IPS-20b (cell line): ENCODE data around the gene RHBDL2.
A peak's percentile ranks its signal among the peaks of the same experiment; 100 is the strongest.
"Not testable (repeated sequence)": the region's sequence is repeated elsewhere in the genome, so short reads cannot be mapped to it uniquely, and the experiment has no call there.

Experiments used
- H3K27ac ChIP-seq: one replicate; pipeline ENCODE4 v1.5.1; 2013; ENCODE audit warnings: low read length
- H3K27me3 ChIP-seq: 2 replicates; pipeline ENCODE4 v1.6.1; 2013; ENCODE audit warnings: mild to moderate bottlenecking, low read length, inconsistent platforms; ENCODE audit not compliant: insufficient read depth
- H3K36me3 ChIP-seq: 2 replicates; pipeline ENCODE4 v1.6.1; 2013; ENCODE audit warnings: low read depth, mild to moderate bottlenecking, inconsistent platforms, low read length, moderate library complexity; ENCODE audit not compliant: insufficient read depth
- H3K4me1 ChIP-seq: 2 replicates; pipeline ENCODE4 v1.6.1; 2013; ENCODE audit warnings: mild to moderate bottlenecking, control low read depth, inconsistent platforms, low read length, moderate library complexity; ENCODE audit not compliant: insufficient read depth
- H3K4me3 ChIP-seq: 2 replicates; pipeline ENCODE4 v1.5.1; 2013; ENCODE audit warnings: mild to moderate bottlenecking, low read length, inconsistent platforms
- H3K9ac ChIP-seq: 2 replicates; pipeline ENCODE4 v1.6.1; 2013; ENCODE audit warnings: low read depth, mild to moderate bottlenecking, inconsistent platforms, low read length, moderate library complexity
- H3K9me3 ChIP-seq: 2 replicates; pipeline ENCODE4 v1.6.1; 2013; ENCODE audit warnings: mild to moderate bottlenecking, low read depth, low read length, inconsistent platforms; ENCODE audit not compliant: insufficient read depth

RHBDL2 gene, protein sequence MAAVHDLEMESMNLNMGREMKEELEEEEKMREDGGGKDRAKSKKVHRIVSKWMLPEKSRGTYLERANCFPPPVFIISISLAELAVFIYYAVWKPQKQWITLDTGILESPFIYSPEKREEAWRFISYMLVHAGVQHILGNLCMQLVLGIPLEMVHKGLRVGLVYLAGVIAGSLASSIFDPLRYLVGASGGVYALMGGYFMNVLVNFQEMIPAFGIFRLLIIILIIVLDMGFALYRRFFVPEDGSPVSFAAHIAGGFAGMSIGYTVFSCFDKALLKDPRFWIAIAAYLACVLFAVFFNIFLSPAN

DNA sequence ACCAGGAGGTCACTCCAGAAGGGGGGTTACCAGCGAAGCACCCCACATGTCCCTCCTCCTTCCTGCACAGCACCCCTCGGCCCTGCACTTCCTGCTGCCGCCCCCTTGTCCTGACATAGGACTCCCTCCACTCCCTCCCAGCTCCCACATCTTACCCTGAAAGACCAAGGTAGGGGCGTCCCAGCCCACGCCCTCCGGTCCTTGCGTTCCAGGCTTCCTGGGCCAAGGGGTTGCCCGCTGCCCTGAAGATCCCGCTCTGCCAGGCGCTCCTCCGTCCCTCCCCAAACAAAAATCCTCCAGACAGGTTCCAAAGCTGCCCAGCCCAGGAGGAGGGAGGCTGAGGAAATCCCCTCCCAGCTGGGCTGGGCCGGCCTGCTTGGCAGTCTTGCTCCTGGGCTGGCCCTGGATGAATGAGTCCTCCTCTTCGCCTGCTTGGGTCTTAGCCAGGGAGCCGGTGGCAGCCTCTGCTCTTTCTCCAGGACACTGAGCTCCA is at the start of gene RHBDL2:
TSS of gene RHBDL2 (minus strand) at position 304 of the 493 bp plus-strand sequence. CDS start 22,618 bp downstream, outside the sequence.
- Histone ChIP-seq H3K9me3 (no peaks in the 10 kb centered on the region), H3K9ac (no peak within 1 kb of the TSS), H3K4me1 (no peaks in the 10 kb centered on the region; the same call in 1 of the 2 replicates), H3K4me3 (peak within 1 kb of the TSS; percentile 24; the same call in 1 of the 2 replicates), H3K27me3 (no peaks in the 10 kb centered on the region), H3K27ac (no peak within 1 kb of the TSS), H3K36me3 (no peaks in the 10 kb centered on the region)

GRCh38 chr1:38990738-38991637 is 49.4 kb upstream of the RHBDL2 start, which contains the start of gene AKIRIN1:
Gene AKIRIN1, plus strand, starts transcription at chr1:38991276. Its CDS starts 105 bp downstream, at chr1:38991381.
- peaks cover 40% of the 10 kb centered on the region for H3K36me3 ChIP-seq
- peak within 1 kb of the TSS; percentile 97 for H3K9ac ChIP-seq
- no peaks in the 10 kb centered on the region for H3K27me3 ChIP-seq
- H3K4me3 ChIP-seq: peak within 1 kb of the TSS; percentile 100
- H3K4me1 ChIP-seq: peaks cover 29% of the 10 kb centered on the region
- H3K27ac ChIP-seq: peak within 1 kb of the TSS; percentile 71
- no peaks in the 10 kb centered on the region for H3K9me3 ChIP-seq

GRCh38 chr1:38990386-38990737 is 48.7 kb upstream of the RHBDL2 start:
- Histone ChIP-seq H3K27ac (peak overlapping the region; percentile 52), H3K9ac (peak overlapping the region; percentile 40; the same call in 1 of the 2 replicates), H3K4me1 (peaks cover 36% of the 10 kb centered on the region), H3K36me3 (peaks cover 33% of the 10 kb centered on the region), H3K4me3 (peak overlapping the region; percentile 70), H3K27me3 (no peaks in the 10 kb centered on the region), H3K9me3 (no peaks in the 10 kb centered on the region)

DNA sequence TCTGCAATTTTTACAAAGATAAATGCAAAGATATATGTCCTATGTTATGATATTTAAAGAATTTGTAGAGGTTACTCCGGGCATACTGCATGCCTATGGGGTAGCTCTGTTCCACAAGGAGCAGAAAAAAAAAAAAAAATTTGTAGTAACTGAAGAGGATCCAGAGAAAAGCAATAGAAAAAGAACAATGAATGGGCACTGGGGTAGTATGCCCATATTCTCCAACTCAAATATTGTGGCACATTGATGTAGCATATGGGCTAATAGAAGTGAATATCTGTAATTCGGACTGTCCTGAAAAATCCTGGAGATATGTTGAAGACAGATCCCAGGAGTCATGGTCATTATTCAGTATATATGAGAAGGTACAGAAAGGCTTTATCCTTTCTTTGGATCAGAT is 48.3 kb upstream of the RHBDL2 start:
- no peaks in the 10 kb centered on the region for H3K9me3 ChIP-seq
- peak overlapping the region; percentile 52 for H3K27ac ChIP-seq
- peak overlapping the region; percentile 70; the same call in 1 of the 2 replicates for H3K4me3 ChIP-seq
- no peaks in the 10 kb centered on the region for H3K27me3 ChIP-seq
- H3K9ac ChIP-seq: peak overlapping the region; percentile 40; the same call in 1 of the 2 replicates
- peaks cover 34% of the 10 kb centered on the region for H3K4me1 ChIP-seq
- H3K36me3 ChIP-seq: peaks cover 30% of the 10 kb centered on the region

GRCh38 chr1:38979380-38979779 is 37.8 kb upstream of the RHBDL2 start:
- H3K4me3 ChIP-seq, H3K36me3 ChIP-seq, H3K9me3 ChIP-seq, H3K4me1 ChIP-seq, H3K27me3 ChIP-seq, H3K27ac ChIP-seq, H3K9ac ChIP-seq: not testable (repeated sequence)

- H3K36me3 ChIP-seq, H3K27me3 ChIP-seq, H3K27ac ChIP-seq, H3K9me3 ChIP-seq, H3K9ac ChIP-seq, H3K4me3 ChIP-seq, H3K4me1 ChIP-seq: not testable (repeated sequence)
These were observed 36.6 kb upstream of the RHBDL2 start for GRCh38 chr1:38978245-38978542.

DNA sequence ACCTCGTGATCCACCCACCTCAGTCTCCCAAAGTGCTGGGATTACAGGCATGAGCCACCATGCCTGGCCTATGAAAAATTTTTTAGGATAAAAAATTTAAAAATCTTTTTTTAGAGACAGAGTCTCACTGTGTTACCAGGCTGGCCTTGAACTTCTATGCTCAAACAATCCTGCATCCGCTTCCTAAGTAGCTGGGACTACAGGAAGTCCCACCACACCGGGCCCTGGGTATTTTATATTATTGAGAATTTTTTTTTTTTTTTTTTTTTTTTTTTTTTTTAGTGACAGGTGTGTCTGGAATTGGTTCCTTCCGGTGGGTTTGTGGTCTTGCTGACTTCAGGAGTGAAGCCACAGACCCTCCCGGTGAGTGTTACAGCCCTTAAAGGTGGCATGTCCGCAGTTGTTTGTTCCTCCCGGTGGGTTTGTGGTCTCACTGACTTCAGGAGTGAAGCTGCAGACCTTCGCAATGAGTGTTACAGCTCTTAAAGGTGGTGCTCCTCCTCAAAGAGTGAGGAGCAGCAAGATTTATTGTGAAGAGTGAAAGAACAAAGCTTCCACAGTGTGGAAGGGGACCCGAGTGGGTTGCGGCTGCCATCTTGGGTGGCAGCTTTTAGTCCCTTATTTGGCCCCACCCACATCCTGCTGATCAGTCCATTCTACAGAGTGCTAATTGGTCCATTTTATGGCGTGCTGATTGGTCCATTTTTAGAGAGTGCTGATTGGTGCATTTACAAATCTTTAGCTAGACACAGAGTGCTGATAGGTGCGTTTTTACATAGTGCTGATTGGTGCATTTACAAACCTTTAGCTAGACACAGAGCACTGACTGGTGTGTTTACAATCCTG is 36.0 kb upstream of the RHBDL2 start:
- not testable (repeated sequence) for H3K36me3 ChIP-seq, H3K9me3 ChIP-seq, H3K27ac ChIP-seq, H3K9ac ChIP-seq, H3K4me3 ChIP-seq, H3K4me1 ChIP-seq, H3K27me3 ChIP-seq

- no peak overlapping the region for H3K27ac ChIP-seq
- H3K9ac ChIP-seq: no peak overlapping the region
- no peaks in the 10 kb centered on the region for H3K4me1 ChIP-seq
- no peaks in the 10 kb centered on the region for H3K27me3 ChIP-seq
- no peak overlapping the region for H3K4me3 ChIP-seq
- peaks cover 9% of the 10 kb centered on the region for H3K9me3 ChIP-seq
- no peaks in the 10 kb centered on the region for H3K36me3 ChIP-seq
These were observed 32.2 kb upstream of the RHBDL2 start for GRCh38 chr1:38973659-38974437.

- H3K4me1 ChIP-seq, H3K36me3 ChIP-seq, H3K9me3 ChIP-seq, H3K27ac ChIP-seq, H3K27me3 ChIP-seq, H3K4me3 ChIP-seq, H3K9ac ChIP-seq: not testable (repeated sequence)
These were observed 31.5 kb upstream of the RHBDL2 start for GRCh38 chr1:38973145-38973544.

- Histone ChIP-seq H3K36me3 (no peaks in the 10 kb centered on the region), H3K27ac (no peak overlapping the region), H3K4me3 (no peak overlapping the region), H3K9ac (no peak overlapping the region), H3K4me1 (0 out of 2 replicates have a peak, but pooled peaks cover under 1% of the 10 kb centered on the region), H3K9me3 (no peaks in the 10 kb centered on the region), H3K27me3 (no peaks in the 10 kb centered on the region)
These were observed 22.5 kb upstream of the RHBDL2 start for GRCh38 chr1:38964140-38964548.

GRCh38 chr1:38962560-38962959 is 20.9 kb upstream of the RHBDL2 start:
- Histone ChIP-seq H3K27me3 (no peaks in the 10 kb centered on the region), H3K27ac (no peak overlapping the region), H3K9ac (no peak overlapping the region), H3K36me3 (no peaks in the 10 kb centered on the region), H3K9me3 (no peaks in the 10 kb centered on the region), H3K4me1 (0 out of 2 replicates have a peak, but pooled peaks cover 4% of the 10 kb centered on the region), H3K4me3 (no peak overlapping the region)
